ENCODE measurements around the gene UNC79.

UNC79 gene

GRCh38 chr14:93712838-93713724 lies 282.3 kb downstream of the UNC79 start:
- DNase-seq = no peak

GRCh38 chr14:93713726-93714405 lies 283.1 kb downstream of the UNC79 start:
- DNase-seq = peak; percentile 13

GRCh38 chr14:93714605-93715004 lies 283.9 kb downstream of the UNC79 start:
- no peak for DNase-seq

DNA sequence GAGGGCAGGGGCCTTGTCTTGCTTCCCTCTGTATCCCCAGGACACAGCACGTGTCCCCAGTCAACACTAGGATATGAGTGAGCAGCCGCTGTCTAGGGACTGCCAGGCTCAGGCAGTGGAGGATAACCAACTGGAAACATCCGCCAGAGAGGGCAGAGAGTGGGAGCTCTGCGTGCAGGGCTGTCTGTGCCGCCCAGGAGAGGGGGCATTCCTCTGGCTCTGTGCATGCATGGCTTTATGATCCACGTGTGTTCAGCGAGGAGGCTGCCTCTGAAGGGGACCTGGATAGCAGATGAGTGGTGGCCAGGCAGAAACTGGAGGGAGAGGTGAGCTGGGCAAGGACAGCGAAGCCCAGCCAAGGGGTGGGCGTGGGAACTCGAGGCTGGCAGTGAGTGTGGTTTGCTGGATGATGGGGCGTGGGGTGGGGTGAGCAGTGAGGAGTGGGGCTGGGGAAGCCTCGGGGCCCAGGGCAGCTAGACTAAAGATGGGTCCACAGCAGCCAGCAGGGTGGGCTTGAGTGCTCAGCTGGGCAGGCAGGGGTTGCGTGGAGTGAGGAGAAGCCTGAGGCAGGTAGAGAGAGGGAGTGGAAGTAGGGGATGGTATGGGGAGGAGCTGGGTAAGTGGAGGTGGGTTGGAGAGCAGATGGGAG lies 284.7 kb downstream of the UNC79 start:
- DNase-seq = peak; percentile 14

GRCh38 chr14:93716002-93716745 lies 285.4 kb downstream of the UNC79 start:
- no peak for DNase-seq

DNA sequence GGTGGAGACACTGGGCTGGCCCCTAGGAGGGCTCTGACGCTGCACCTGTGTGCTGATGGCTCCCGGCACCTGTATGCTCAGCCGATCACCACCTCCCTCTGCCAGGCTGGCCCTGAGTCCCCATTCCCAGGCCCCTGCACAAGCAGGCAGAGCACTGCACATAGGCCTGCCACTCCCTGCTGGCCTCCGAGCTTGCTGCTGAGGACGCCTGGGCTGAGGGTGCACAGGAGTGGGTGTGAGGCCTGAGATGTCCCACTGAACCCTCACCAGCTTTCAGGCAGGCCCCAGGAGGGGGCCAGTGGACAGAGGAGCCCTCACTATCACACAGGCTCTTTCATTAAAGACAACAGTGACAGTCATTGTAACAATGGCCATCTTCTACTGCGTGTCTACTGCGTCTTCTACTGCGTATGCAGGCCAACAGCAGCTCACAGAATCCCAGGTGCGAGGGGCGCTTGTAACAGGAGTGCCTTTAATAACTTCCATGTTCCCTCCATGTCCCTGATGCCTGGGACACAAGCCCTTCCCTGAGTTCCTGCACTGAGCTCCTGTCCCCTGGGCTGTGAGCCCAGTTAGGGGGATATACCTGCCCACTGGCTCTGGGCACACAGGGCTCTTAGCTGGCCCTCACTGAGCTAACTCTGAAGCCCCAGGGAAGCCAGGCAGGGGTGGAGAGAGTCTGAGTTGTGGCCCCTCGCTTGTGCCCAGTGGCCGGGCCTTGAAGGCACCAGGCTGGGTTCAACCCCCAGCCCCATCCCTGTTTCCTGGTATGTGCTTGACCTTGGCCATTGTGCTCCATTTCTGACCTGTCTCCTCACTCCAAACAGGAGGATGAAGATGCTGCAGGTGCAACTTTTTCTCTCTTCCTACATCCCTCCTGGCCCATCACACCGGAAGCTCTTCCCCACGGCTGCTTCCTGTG lies 286.3 kb downstream of the UNC79 start:
- no peak for DNase-seq

DNA sequence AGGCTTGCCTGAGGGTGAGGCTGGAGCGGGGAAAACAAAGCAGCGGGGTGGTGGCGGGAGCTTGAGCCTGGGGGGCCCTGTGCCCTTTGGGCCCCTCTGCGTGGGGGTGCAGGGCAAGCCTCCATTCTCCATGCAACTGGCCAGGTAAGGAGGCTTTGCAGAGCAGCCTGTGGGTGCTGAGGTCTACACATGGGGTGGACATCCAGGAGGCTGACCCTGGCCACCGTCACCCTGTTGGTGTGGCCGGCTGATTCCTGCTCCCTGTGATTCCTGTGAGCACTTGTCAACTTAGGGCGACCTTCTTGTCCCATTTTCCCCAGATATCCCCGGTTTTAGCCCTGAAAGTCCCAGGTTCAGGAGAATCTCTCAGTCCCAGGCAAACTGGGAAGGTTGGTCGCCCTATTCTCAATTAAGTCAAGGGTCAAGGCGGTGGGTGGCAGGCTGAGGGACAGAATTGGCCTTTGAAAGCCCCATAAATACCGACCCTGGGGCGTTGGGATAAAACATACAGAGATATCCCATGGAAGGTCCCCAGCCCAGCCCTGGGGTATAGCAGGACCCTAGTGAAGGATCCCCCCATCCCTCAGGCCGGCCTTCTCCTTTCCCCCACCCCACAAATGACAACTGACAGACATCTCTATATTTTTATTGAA lies 287.1 kb downstream of the UNC79 start:
- no peak for DNase-seq

GRCh38 chr14:93719256-93719655 lies 288.5 kb downstream of the UNC79 start:
- no peak for DNase-seq

- no peak for DNase-seq
Measured at GRCh38 chr14:93720076-93720815, 289.5 kb downstream of the UNC79 start.

DNA sequence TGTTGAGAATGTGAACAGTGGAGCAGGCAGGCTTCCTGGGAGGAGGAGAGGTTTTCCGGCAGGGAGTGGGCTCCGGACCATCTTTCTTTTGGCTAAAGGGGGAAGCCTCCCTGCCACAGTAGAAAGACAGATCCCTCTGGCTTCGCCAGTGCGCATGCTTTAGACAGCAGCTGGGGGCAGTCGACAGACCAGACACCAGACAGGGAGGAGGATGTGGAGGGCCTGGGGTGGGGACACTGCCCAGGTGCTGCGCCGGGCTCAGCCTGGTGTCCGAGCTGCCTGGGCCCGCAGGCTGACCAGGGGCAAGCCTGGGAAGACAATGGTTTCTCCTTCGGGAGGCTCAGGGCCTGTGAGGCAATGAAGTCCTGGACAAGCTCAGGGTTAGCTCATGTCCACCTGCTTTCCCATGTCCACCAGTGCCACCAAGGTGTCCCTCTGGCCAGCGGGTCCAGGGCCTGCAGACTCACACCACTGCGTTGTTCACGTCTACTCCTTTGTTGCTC lies 290.3 kb downstream of the UNC79 start:
- DNase-seq = no peak

DNA sequence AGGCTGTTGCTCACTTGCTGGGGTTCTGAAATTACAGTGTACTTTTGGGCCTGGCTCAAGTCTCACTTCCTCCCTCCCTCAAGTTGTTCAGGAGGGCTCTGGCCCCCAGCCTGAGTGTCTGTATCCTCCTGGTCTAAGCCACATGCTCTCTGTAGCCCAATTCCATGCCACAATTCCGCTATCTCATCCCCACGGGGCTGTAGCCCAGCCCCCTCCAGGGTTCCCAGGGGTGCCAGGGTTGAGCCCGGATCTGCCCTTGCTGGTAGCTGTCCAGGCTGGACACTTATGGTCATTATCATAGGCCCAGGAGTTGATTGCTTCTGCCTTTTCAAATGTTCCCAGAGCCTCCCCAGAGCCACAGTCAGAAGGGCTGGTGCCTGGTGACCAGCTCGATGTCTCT lies 292.3 kb downstream of the UNC79 start:
- DNase-seq = no peak

- DNase-seq = no peak
Measured at GRCh38 chr14:93725002-93725582, 294.4 kb downstream of the UNC79 start.

DNA sequence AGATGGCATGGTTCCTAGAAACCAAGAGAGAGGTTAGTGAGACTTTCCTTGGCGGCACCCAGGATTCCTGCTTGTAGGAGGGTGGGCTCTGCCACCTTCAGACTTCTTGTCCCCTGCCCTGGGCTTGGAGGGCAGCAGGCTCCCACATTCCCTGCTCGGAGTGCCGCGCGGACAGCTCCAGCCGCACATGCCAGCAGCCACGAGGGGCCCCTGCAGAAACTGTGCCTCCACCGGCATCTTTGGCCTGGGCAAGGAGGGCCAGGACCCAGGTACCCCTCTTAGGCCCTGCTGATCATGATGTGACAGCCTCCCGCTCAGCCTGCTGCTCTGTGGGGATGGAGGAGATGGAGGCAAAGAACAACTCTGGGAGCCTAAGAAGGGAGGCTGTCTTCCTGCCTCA lies 295.3 kb downstream of the UNC79 start:
- DNase-seq = no peak

DNA sequence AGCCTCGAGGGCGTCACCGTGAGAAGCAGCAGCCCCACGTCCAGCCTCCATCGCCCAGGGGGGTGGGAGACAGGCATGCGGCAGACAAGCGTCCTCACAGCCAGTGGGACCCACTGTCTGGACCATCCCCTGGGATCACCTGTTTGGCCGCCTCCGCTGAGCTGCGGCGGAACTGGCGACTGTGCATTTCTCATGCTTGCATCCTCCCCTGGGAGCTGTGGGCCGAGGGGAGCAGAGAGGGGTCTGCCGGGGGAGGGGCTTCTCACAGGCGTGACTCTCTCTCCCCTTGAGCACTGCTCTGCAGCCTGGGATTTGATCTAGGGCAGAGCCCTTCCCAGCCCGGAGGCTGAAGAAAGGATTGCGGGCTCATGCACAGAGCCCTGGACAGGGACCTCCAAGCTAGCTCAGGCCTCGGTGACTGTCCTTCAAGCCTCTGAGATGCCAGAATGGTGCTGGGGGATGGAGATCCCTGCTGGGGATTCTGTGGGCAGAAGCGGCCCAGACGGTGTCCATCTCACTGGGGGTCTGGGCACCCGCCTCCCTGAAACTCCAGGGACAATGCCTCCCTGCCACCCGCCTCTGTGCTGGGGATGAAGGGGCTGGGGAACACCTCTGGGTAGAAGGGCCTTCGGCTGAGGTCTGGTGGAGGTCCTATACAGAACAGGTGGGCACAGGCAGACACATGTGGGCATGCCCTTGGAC lies 296.5 kb downstream of the UNC79 start:
- DNase-seq = no peak

DNA sequence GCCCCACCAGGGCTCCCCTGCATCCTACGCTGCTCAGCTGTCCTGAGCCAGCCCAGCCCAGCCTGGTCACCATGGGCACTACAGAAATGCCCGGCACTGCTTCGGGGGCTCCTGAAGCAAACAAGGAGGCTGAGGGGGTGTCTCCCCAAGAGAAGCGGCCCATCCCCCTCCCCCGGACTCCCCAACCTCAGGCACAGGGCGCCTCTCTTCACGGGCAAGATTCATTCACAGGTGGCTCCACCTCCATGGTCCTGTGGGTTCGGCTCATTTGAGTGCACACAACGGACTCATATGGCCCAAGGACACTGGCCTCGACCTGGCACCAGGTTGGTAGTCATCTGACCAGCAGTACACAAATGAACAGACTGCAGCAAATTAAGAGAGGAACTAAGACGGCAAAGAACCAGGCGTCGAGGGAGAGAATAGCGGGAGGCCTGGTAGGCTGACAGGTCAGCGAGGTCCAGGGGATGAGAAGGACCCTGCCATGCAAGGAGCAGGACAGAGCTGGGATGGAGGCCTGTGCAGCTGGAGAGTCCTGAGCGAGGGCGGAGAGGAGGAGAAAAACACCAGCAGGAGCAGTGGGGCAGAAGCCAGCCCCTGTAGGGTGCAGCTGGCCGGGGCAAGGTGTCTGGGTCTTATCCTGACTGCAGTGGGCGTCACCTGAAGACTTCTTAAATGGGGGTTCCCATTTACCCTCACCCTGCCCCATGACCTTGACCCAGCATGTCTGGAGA lies 297.3 kb downstream of the UNC79 start:
- DNase-seq = no peak

- DNase-seq = no peak
Measured at GRCh38 chr14:93728651-93729016, 297.9 kb downstream of the UNC79 start.

DNA sequence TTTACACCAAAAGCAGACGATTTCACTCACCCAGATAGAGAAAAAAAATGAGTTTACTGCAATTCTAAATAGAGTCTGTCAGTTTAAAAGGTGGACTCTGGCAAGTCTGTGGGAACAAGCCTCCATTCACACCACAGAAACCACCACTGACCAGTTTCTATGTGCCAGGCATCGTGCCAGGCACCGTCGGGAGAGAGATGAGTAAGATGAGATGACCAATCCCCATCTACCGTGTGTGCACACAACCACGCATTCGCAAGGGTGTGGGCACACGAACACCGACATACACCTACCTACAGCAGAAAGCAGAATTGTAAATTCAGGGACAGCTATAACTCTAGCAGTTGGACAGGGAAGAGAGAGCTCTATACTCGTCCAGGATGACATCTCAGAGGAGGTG lies 299.3 kb downstream of the UNC79 start:
- DNase-seq = no peak

DNA sequence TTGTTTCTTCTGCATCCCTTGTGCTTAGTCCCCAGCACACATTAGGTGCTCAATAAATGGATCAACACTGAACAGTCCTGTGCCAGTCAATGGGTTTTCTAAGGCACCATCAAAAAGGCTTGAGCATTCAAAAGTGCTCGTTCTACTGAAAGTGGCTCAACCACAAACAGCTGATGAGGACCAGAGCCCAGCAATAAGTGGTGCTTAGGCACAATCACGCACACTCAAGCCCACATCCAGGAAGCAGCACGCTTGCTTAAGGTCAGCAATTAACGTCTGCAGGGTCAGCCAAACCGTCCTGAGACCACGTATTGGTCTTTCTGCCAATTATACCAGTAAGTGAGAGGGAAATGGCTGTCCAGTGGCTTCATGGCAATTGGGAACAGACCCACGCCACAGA lies 301.0 kb downstream of the UNC79 start:
- no peak for DNase-seq

DNA sequence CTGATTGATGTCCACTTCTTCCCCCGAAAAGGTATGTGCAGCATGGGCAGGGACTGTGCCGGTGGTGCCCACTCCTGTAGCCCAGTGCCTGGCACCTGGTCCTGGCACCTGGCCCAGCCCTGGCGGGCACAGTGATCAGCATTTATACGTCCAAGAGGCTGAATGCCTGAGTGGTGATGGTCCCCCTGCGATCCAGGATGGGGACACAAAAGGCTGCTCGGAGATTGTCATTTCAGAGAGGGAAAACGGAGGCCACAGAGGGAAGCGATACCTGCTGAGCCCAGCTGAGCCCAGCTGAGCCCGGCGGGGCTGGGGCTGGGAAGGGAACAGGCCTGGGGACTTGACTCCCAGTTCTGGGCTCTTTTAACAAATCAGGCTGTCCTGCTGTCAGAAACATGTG lies 301.8 kb downstream of the UNC79 start:
- DNase-seq = no peak
